HL-60 (cell line): ENCODE measurements around the gene NDUFA8.

Experiments
- POLR2AphosphoS5 ChIP-seq: IDR thresholded peaks from 2 replicates; pipeline ENCODE4 v1.6.1; 2012; ENCODE audit warnings: low read depth
- REST ChIP-seq: IDR thresholded peaks from 2 replicates; pipeline ENCODE4 v1.6.1; 2012; ENCODE audit warnings: low read depth; ENCODE audit not compliant: insufficient replicate concordance
- TF ChIP-seq, protein P1 (sequence below): IDR thresholded peaks from one replicate; pipeline ENCODE4 v1.5.1; 2011; ENCODE audit warnings: low read length, control low read depth, inconsistent platforms; ENCODE audit not compliant: insufficient read depth

DNA sequence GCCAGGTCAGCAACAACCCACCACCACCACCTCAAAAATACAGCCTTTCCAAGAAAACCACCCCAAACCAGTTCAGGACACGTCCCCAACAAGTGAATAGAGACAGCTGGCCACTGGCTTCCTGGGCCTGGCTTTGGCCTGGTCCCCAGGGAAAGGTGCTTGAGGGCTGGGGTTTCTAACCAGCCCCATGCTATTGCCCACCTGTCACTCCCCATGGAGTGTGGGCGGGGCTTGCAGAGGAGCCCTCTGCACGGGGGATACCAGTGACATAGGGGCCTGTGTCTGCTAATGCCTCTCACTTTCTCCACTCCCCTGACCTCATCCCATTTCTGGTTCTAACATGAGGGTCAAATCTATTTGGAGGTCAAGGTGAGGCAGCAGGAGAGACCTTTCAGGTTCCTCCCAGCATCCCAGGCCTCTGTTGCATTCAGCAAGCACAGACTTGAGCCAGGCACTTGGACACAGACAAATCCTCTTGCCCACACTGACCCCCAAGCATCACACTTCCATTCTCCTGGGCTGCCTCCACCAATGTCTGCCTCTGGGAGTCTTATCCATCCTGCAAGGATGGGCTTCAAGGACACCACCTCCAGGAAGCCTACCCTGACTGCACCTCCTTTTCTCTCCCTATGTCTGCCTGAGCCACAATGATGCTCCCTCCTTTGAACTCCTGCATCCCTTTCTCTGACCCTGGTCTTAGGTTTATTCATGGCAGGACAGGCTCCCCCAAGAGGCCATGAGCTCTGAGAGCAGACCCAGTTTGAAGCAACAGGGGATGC lies 50.4 kb downstream of the NDUFA8 start:
- TF ChIP-seq, protein P1, sequence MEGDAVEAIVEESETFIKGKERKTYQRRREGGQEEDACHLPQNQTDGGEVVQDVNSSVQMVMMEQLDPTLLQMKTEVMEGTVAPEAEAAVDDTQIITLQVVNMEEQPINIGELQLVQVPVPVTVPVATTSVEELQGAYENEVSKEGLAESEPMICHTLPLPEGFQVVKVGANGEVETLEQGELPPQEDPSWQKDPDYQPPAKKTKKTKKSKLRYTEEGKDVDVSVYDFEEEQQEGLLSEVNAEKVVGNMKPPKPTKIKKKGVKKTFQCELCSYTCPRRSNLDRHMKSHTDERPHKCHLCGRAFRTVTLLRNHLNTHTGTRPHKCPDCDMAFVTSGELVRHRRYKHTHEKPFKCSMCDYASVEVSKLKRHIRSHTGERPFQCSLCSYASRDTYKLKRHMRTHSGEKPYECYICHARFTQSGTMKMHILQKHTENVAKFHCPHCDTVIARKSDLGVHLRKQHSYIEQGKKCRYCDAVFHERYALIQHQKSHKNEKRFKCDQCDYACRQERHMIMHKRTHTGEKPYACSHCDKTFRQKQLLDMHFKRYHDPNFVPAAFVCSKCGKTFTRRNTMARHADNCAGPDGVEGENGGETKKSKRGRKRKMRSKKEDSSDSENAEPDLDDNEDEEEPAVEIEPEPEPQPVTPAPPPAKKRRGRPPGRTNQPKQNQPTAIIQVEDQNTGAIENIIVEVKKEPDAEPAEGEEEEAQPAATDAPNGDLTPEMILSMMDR: no peak
- TF ChIP-seq POLR2AphosphoS5 (no peak), REST (no peak)
